ENCODE measurements around the gene ATP2B1.

DNA sequence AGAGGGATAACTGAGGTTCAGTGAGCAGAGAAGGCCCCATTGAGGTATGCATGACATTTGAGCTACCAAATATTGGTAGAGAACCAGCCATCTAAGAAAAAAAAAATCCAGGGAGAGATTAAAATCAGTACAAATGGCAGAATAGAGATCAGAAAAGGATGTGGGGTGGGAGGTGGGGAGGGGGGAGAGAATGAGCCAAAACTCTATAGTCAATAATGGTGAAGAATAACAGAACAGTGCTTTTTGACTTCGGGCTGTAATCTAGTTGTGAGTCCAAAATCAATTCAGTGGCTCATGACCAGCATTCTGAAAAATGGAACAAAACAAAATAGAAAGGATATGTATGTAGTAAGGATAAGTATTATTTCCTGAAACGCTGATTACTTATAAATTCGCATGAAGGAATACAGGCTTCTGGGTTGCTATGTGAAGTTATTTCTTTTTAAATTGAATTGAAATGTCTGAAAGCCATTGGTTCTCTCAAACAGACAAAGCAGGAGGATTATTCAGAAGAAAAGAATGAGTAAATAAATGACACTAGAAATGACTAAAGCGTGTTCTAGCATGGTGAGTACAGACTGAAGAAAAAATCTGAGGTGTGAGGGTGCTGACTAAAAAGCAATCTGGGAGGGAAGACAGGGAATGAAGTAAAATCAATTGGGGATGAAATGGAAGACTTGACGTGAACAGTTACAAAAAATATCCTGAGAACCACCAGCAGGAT lies 72.4 kb downstream of the ATP2B1 start:
- TF ChIP-seq CTCF (IDR thresholded peaks at IDR 0.05) = no peak
- TF ChIP-seq ZFX (IDR thresholded peaks at IDR 0.05; ENCODE audit: borderline replicate concordance) = no peak
